C4-2B (cell line): Measurements from ENCODE around the gene ROM1.

Source experiments
- CTCF ChIP-seq: fragments of 450-650 bp; conservative IDR thresholded peaks from 2 replicates; pipeline ENCODE4 v1.5.1; 2017; ENCODE audit warnings: mild to moderate bottlenecking
- ZFX ChIP-seq: fragments of 450-650 bp; IDR thresholded peaks from 2 replicates; pipeline ENCODE4 v1.6.1; 2017

GRCh38 chr11:62622476-62623089 is 9.5 kb downstream of the ROM1 start:
- TF ChIP-seq CTCF (no peak), ZFX (no peak)
